ENCODE measurements around the gene RNF223. TPM values are rescaled to one million over a fixed set of nuclear protein-coding genes. Genes with fewer than 3 reads are reported as not detected.
A peak's percentile ranks its signal among the peaks of the same experiment; 100 is the strongest.

Gene RNF223
- total and polyA plus RNA-seq, 2 of the 13 experiments (the other 11 are each of a cell fraction or from before 2014, with no cell fraction given), result 0.03 TPM; not detected in 1

DNA sequence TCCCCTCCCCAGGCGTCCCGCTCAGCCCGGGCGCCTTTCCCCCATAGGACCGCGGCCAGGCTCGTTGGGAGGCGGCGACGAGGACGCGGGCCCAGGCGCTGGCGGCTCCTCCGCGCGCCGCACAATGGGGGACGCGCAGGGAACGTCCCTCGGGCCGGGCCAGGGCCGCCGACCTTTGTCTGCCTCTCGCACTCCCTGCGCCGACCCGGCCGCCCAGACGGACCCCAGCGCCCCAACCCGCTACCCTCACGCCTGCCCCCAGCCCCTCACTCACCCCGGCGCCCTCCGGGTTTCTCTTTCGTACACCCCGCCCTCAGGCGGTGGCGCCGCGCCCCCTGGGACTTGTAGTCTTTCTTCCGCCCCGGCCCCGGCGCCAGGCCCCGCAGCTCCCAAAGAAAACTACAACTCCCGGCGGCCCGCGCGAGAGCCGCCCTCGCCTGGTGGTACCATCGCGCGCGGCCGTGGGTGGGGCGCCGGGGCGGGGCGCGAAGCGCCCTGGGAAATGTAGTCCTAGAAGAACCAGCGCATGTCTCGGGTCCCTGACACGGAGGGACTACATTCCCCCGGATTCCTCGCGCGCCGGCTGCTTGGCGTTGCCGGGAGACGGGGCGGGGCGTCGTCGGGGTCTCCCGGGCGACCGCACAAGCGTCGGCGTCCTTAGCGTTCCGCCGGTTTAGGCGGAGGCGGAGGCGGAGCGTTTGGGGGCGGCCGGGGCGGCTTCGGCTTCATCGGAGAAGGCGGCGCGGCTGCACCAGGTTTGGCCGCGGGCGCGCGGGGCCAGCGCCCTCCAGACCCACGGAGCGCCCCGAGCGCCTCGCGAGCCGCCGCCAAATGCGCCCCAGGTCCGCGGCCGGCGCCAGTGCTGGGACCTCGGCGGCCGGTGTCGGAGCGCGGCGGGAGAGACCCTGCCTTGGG, 41.9 kb upstream of the RNF223 start, which contains the start of gene C1orf159 (continued):
- TF ChIP-seq ZNF766 (CRISPR knock-in tag; IDR thresholded peaks at IDR 0.05; ENCODE audit: borderline replicate concordance) (0 out of 2 replicates have a peak, but pooled peaks have one; percentile 64), ZNF878 (CRISPR knock-in tag; IDR thresholded peaks at IDR 0.05) (no peak), KLF12 (CRISPR knock-in tag; IDR thresholded peaks at IDR 0.05; ENCODE audit: borderline replicate concordance) (peak; percentile 88; the same call in 1 of the 2 replicates), RAD51 (IDR thresholded peaks at IDR 0.05; ENCODE audit: borderline replicate concordance) (no peak), NRL (CRISPR knock-in tag; IDR thresholded peaks at IDR 0.05; ENCODE audit: borderline replicate concordance) (no peak), MTF1 (CRISPR knock-in tag; IDR thresholded peaks at IDR 0.05) (no peak), HHEX (CRISPR knock-in tag; IDR thresholded peaks at IDR 0.05) (no peak), HMGA1 (CRISPR knock-in tag; conservative IDR thresholded peaks at IDR 0.05) (no peak), CBX5 (CRISPR knock-in tag; IDR thresholded peaks at IDR 0.05; ENCODE audit: borderline replicate concordance) (no peak), HES4 (CRISPR knock-in tag; IDR thresholded peaks at IDR 0.05; ENCODE audit: borderline replicate concordance) (no peak), ZNF567 (CRISPR knock-in tag; IDR thresholded peaks at IDR 0.05; ENCODE audit: borderline replicate concordance) (no peak), FOXM1 (CRISPR knock-in tag; IDR thresholded peaks at IDR 0.05) (no peak), ADNP (CRISPR knock-in tag; IDR thresholded peaks at IDR 0.05) (no peak), ZNF747 (CRISPR knock-in tag; IDR thresholded peaks at IDR 0.05; ENCODE audit: borderline replicate concordance) (no peak), ELK4 (CRISPR knock-in tag; IDR thresholded peaks at IDR 0.05; ENCODE audit: borderline replicate concordance) (no peak), SRF (IDR thresholded peaks at IDR 0.05; ENCODE audit: low read depth, low read length) (no peak), SRSF9 (IDR thresholded peaks at IDR 0.05; ENCODE audit: borderline replicate concordance, insufficient read depth, low read depth, low read length, poor library complexity, severe bottlenecking) (no peak), MAFK (conservative IDR thresholded peaks at IDR 0.05 in 1 of 2, IDR thresholded peaks at IDR 0.05 in 1 of 2; ENCODE audit: low read length in 2 of 2) (no peak), ELF3 (CRISPR knock-in tag; IDR thresholded peaks at IDR 0.05) (no peak), BRCA1 (CRISPR knock-in tag; IDR thresholded peaks at IDR 0.05) (no peak), FOSL2 (CRISPR knock-in tag; IDR thresholded peaks at IDR 0.05) (no peak), SMARCE1 (IDR thresholded peaks at IDR 0.05; ENCODE audit: borderline replicate concordance) (no peak), ZNF674 (CRISPR knock-in tag; IDR thresholded peaks at IDR 0.05; ENCODE audit: low read depth) (no peak), ZBTB7A (CRISPR knock-in tag; IDR thresholded peaks at IDR 0.05) (peak; percentile 75), ZNF138 (CRISPR knock-in tag; IDR thresholded peaks at IDR 0.05; ENCODE audit: low read depth) (no peak), ZNF12 (CRISPR knock-in tag; IDR thresholded peaks at IDR 0.05) (no peak), RAD21 (CRISPR knock-in tag; IDR thresholded peaks at IDR 0.05) (0 out of 2 replicates have a peak, but pooled peaks have one; percentile 6), DBP (CRISPR knock-in tag; IDR thresholded peaks at IDR 0.05; ENCODE audit: not compliant biosample characterization) (no peak)
- TF ChIP-seq, protein P1, sequence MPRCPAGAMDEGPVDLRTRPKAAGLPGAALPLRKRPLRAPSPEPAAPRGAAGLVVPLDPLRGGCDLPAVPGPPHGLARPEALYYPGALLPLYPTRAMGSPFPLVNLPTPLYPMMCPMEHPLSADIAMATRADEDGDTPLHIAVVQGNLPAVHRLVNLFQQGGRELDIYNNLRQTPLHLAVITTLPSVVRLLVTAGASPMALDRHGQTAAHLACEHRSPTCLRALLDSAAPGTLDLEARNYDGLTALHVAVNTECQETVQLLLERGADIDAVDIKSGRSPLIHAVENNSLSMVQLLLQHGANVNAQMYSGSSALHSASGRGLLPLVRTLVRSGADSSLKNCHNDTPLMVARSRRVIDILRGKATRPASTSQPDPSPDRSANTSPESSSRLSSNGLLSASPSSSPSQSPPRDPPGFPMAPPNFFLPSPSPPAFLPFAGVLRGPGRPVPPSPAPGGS (CRISPR knock-in tag; IDR thresholded peaks at IDR 0.05), result no peak

All from HepG2 (cell line).